Stimulated activated naive CD4-positive, alpha-beta T cell treated with Interleukin-2 at 50 U/mL for 16 hours (primary cell): ENCODE results near the gene BLCAP.
"Not testable (repeated sequence)": the region's sequence is repeated elsewhere in the genome, so short reads cannot be mapped to it uniquely, and the experiment has no call there.

ENCODE experiments used
- DNase-seq: peaks from one replicate; lab custom pipeline; 2025; lab: John Stamatoyannopoulos, UW

Gene BLCAP

GRCh38 chr20:37513779-37514359 lies 13.8 kb downstream of the BLCAP start:
- DNase-seq: no peak

GRCh38 chr20:37511610-37512275 lies 15.9 kb downstream of the BLCAP start:
- no peak for DNase-seq

DNA sequence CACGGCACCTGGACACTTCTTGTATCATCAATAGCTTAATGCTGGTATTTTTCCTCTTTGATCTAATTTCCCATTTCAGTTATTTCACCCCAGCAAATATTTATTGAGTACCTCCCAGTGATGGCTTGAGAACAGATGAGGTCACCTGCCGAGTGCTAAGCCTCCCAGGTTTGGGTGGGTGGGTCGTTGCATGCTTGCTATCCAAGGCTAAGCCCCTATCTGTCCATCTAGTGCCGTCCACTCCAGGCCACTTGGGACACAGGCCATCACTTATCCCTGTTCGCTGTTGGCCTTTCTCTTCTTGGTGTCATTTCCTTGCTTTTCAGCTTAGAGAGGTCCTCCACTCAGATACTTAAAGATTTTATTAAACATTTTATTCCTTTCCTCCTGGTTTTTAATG lies 17.4 kb downstream of the BLCAP start:
- no peak for DNase-seq

DNA sequence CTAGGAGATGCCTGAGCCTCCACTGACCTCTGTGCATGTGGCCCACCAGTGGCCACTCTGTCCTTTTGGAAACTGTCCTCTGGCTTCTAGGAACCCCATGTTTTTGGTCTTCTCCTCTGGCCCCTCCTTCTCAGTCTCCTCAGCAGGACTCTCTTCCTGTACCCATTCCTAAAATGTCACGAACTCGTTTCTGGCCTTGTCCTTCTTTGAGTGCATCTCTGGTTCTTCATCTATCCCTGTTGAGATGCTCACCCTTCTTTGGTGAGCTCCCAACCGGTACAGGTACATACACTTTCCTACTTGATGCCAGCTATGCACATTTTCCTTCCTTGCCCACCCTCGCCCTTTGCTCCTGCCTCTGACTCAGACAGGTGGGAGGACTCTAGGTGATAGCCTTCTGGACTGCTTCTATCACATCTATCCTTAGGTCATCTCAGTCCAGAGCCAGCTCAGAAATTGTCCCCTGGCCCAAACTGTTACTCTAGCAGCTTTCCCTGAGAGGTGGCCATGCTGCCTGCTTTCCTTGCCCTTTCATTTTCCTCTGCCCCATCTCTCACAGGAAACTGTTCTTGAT lies 21.4 kb downstream of the BLCAP start:
- DNase-seq: no peak

- DNase-seq: no peak
Measured at GRCh38 chr20:37505263-37506151, 22.2 kb downstream of the BLCAP start.

- no peak for DNase-seq
Measured at GRCh38 chr20:37504404-37505096, 23.1 kb downstream of the BLCAP start.

- no peak for DNase-seq
Measured at GRCh38 chr20:37503256-37503927, 24.3 kb downstream of the BLCAP start.

- no peak for DNase-seq
Measured at GRCh38 chr20:37502654-37503053, 25.0 kb downstream of the BLCAP start.

GRCh38 chr20:37501940-37502339 lies 25.7 kb downstream of the BLCAP start:
- no peak for DNase-seq

- no peak for DNase-seq
Measured at GRCh38 chr20:37500311-37500710, 27.4 kb downstream of the BLCAP start.

- no peak for DNase-seq
Measured at GRCh38 chr20:37498066-37498665, 29.5 kb downstream of the BLCAP start.

DNA sequence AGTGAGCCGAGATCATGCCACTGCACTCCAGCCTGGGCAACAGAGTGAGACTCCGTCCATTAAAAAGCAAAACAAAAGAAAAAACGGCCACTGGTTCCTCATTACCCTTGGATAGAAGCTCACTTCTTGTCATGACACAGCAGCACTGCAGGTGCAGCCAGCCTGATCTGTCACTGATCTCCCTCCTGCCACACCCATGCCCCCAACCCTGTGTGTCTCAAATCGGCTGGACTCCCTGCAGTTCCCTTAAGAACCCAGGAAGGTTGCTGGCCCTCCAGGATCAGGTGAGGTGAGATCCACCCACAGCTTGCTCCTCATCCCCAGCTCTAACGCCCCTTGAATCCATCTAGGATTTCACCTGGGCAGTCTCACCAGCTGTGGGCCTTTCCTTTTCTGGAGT lies 32.9 kb downstream of the BLCAP start:
- DNase-seq: no peak

- no peak for DNase-seq
Measured at GRCh38 chr20:37494301-37494700, 33.4 kb downstream of the BLCAP start.

GRCh38 chr20:37492945-37493344 lies 34.7 kb downstream of the BLCAP start:
- no peak for DNase-seq

DNA sequence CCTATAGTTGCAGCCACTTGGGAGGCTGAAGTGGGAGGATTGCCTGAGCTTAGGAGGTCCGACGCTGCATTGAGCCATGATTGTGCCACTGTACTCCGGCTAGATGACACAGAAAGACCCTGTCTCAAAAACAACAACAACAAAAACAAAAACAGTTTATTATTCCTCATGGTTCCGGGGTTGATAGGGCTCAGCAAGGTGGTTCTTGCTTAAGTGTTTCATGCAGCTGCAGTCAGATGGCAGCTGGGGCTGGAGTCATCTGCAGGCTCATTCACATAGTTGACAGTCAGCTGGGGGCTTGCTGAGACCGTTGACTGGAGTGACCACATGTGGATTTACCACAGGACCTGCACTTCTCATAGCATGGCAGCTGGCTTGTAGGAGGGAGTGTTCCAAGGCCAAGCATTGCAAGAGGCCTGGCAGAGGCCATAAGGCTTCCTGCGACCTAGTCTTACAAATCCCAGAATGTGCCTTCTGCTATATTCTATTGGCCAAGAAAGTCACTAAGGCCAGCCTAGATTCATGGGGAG lies 35.5 kb downstream of the BLCAP start:
- no peak for DNase-seq

GRCh38 chr20:37490663-37491350 lies 36.9 kb downstream of the BLCAP start:
- DNase-seq: no peak

GRCh38 chr20:37486209-37486608 lies 41.5 kb downstream of the BLCAP start:
- not testable (repeated sequence) for DNase-seq

GRCh38 chr20:37484331-37484730 lies 43.3 kb downstream of the BLCAP start:
- no peak for DNase-seq

- DNase-seq: no peak
Measured at GRCh38 chr20:37481610-37482009, 46.1 kb downstream of the BLCAP start.

GRCh38 chr20:37480919-37481318 lies 46.8 kb downstream of the BLCAP start:
- no peak for DNase-seq
